GM12801 (cell line): ENCODE results near the gene USP5.

Experiments
- CTCF ChIP-seq: IDR thresholded peaks from one replicate; pipeline ENCODE4 v1.5.1; 2011; ENCODE audit warnings: control low read depth; ENCODE audit not compliant: insufficient read length; ENCODE audit errors: extremely low read depth

USP5 gene

GRCh38 chr12:6871052-6871957, 19.4 kb downstream of the USP5 start:
- TF ChIP-seq CTCF, result no peak

GRCh38 chr12:6872073-6873048, 20.4 kb downstream of the USP5 start:
- TF ChIP-seq CTCF, result no peak

- TF ChIP-seq CTCF, result no peak
These were observed 21.4 kb downstream of the USP5 start, which contains the start of gene SPSB2 for GRCh38 chr12:6873094-6874014. Gene SPSB2, minus strand, starts transcription at chr12:6873303. Its CDS starts 402 bp downstream, at chr12:6872901.

- no peak for TF ChIP-seq CTCF
These were observed 31.3 kb downstream of the USP5 start for GRCh38 chr12:6883252-6883651.

- no peak for TF ChIP-seq CTCF
These were observed 31.7 kb downstream of the USP5 start for GRCh38 chr12:6883683-6884082.

GRCh38 chr12:6884539-6884938, 32.6 kb downstream of the USP5 start:
- no peak for TF ChIP-seq CTCF

GRCh38 chr12:6887460-6887859, 35.5 kb downstream of the USP5 start:
- no peak for TF ChIP-seq CTCF
